Activated B cell treated with CpG ODN at 0.5 μM for 24 hours (primary cell): ENCODE data around the gene SACM1L. TPM values are rescaled to one million over a fixed set of nuclear protein-coding genes. Genes with fewer than 3 reads are reported as not detected.

Experiments used
- ATAC-seq: fragments of 200-7000 bp; cut with Tn5 transposase; one replicate; pipeline ENCODE4 v1.10.0; 2021; ENCODE audit warnings: low read depth, mild to moderate bottlenecking, moderate library complexity
- CTCF ChIA-PET: fragments of 350-600 bp; sonication (Branson Sonifier 250); formaldehyde crosslinking; loops from one replicate; lab custom pipeline; 2021; ENCODE audit warnings: antibody characterized with exemption; lab: Charles Lee
- POLR2A ChIA-PET: fragments of 350-600 bp; sonication (Branson Sonifier 250); formaldehyde crosslinking; loops from one replicate; lab custom pipeline; 2021; ENCODE audit warnings: antibody characterized with exemption; lab: Charles Lee
- DNase-seq: peaks from one replicate; pipeline ENCODE4 v3.0.0; 2022
- H3K27ac Mint-ChIP-seq: one replicate; pipeline ENCODE4 v1.8.0; 2020; ENCODE audit warnings: mixed read lengths
- H3K27me3 Mint-ChIP-seq: one replicate; pipeline ENCODE4 v1.8.0; 2021; ENCODE audit warnings: mixed read lengths
- H3K36me3 Mint-ChIP-seq: one replicate; pipeline ENCODE4 v1.8.0; 2021; ENCODE audit warnings: low read depth, mixed read lengths
- H3K4me1 Mint-ChIP-seq: one replicate; pipeline ENCODE4 v1.8.0; 2021; ENCODE audit warnings: mixed read lengths
- H3K4me3 Mint-ChIP-seq: one replicate; pipeline ENCODE4 v1.8.0; 2020; ENCODE audit warnings: mild to moderate bottlenecking, mixed read lengths
- H3K9me3 Mint-ChIP-seq: one replicate; pipeline ENCODE4 v1.8.0; 2020; ENCODE audit warnings: mixed read lengths
- intact Hi-C: fragments of 100-400 bp; cut with micrococcal nuclease; formaldehyde crosslinking; loops from one replicate; pipeline ENCODE4 v1.15.1; 2024
- total RNA-seq: library from RNA; stranded (reverse); gene quantifications from 2 replicates; pipeline ENCODE4 v1.2.3, GENCODE V29; 2022
- TF ChIP-seq, protein P1 (sequence below): fragments of 200-600 bp; IDR thresholded peaks from one replicate; pipeline ENCODE4 v1.8.0; 2022; ENCODE audit warnings: antibody characterized with exemption, mild to moderate bottlenecking

Gene SACM1L
- total RNA-seq, 1 donor from 2014 or later, result 55.5 TPM

DNA sequence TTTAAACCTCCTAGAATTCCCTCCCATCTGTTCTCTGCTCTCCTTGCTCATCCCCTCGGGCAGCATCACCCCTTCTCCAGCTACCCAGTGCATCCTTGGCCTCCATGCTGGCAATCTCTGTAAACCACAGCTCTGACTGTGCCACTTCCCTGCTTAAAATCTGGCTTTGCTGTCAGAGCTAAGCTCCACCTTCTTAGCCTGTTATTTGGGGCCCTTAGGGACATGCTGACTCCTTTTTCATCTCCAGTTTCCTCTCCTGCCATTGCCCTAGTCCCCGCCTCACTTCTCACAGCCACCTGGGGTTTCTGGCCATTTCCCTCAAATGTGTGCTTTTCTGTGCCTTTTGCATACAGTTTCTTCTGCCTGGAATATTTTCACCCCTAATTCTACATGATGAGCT lies 101.4 kb downstream of the SACM1L start:
- DNase-seq (no peak), ATAC-seq (no peak)
- ChIA-PET CTCF (no interaction called here), POLR2A (no interaction called here)
- peaks cover 8% of the 10 kb centered on the region for H3K27me3 Mint-ChIP-seq
- peaks cover 9% of the 10 kb centered on the region for H3K4me1 Mint-ChIP-seq
- peaks cover 6% of the 10 kb centered on the region for H3K9me3 Mint-ChIP-seq
- no peak overlapping the region for H3K27ac Mint-ChIP-seq
- TF ChIP-seq, protein P1, sequence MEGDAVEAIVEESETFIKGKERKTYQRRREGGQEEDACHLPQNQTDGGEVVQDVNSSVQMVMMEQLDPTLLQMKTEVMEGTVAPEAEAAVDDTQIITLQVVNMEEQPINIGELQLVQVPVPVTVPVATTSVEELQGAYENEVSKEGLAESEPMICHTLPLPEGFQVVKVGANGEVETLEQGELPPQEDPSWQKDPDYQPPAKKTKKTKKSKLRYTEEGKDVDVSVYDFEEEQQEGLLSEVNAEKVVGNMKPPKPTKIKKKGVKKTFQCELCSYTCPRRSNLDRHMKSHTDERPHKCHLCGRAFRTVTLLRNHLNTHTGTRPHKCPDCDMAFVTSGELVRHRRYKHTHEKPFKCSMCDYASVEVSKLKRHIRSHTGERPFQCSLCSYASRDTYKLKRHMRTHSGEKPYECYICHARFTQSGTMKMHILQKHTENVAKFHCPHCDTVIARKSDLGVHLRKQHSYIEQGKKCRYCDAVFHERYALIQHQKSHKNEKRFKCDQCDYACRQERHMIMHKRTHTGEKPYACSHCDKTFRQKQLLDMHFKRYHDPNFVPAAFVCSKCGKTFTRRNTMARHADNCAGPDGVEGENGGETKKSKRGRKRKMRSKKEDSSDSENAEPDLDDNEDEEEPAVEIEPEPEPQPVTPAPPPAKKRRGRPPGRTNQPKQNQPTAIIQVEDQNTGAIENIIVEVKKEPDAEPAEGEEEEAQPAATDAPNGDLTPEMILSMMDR, result no peak
- peaks cover 2% of the 10 kb centered on the region for H3K36me3 Mint-ChIP-seq
- intact Hi-C loops, result no loop called here
- no peak overlapping the region for H3K4me3 Mint-ChIP-seq

GRCh38 chr3:45792036-45792435 lies 102.8 kb downstream of the SACM1L start:
- intact Hi-C loops, result no loop called here
- Mint-ChIP-seq H3K4me1 (peaks cover 17% of the 10 kb centered on the region), H3K27ac (no peak overlapping the region), H3K27me3 (peaks cover 13% of the 10 kb centered on the region), H3K36me3 (peaks cover 2% of the 10 kb centered on the region), H3K9me3 (peaks cover 6% of the 10 kb centered on the region), H3K4me3 (no peak overlapping the region)
- ChIA-PET POLR2A (no interaction called here), CTCF (no interaction called here)
- no peak for DNase-seq
- ATAC-seq, result no peak
- TF ChIP-seq, protein P1, result no peak

DNA sequence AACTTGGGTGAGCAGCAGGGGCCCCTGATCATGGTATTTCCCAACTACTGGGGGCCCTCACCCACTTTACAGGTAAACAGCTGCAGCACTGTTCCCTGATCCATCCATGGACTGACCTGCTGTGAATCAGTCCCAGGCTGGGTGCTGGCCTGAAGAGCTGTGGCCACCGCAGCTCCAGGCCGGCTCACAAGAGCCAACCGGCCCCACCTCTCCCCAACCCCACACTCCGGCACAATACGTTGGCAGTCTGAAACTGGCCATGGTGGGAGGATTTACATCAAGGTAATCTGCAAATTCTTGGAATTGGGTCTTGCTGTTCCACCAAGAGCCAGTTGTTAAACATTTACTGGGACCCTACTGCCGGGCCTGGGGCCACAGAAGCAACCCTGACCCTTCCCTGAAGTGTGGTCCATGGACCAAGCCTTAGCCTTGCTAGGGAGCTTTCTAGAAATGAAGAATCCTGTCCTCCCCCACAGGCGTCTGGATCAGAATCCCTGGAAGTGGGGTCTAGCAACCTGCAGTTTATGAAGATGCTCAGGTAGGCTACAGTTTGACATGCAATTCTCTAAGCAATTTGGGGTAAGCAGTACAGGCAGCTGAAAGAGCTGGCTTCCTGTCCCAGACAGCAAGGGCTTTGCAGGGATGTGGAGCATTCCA lies 103.4 kb downstream of the SACM1L start:
- H3K9me3 Mint-ChIP-seq, result peaks cover 6% of the 10 kb centered on the region
- H3K27ac Mint-ChIP-seq, result no peak overlapping the region
- no peak overlapping the region for H3K4me3 Mint-ChIP-seq
- TF ChIP-seq, protein P1, result no peak
- H3K27me3 Mint-ChIP-seq, result peaks cover 16% of the 10 kb centered on the region
- H3K36me3 Mint-ChIP-seq, result peaks cover 2% of the 10 kb centered on the region
- ChIA-PET CTCF (no interaction called here), POLR2A (no interaction called here)
- H3K4me1 Mint-ChIP-seq, result peaks cover 17% of the 10 kb centered on the region
- DNase-seq (no peak), ATAC-seq (no peak)
- intact Hi-C loops, result no loop called here

DNA sequence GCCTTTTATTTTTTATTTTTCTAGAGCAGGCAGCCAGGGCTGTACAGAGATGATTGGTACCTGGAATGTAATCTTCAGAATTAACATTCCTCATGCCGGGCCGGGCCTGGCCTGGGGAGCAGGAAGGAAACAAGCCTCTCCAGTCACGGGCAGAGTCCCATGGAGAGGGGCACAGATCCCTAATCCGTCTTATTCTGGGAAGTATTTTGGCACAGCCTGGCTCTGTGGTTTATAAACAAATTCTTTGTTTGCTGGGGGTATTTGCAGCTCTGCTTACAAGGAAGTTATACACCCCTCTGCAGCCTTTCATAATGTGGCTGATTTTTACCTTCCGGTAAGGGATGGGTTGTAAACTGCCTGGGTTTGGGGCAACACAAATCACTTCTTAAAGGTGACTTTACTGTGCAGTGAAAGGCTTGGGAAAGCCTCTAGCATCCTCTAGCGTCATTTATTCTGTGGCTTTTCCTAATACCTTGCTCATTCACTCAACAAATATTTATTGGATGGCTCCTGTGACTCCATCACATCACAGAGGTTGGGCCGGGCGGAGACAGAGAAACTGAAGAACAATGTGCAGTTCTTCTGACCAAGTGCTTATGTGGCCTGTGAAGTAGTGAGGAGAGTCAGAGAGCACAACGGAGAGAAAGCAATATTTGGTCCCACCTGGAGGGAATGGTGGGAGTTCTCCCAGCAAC lies 104.4 kb downstream of the SACM1L start:
- H3K4me3 Mint-ChIP-seq, result peak overlapping the region; percentile 2
- ATAC-seq (no peak), DNase-seq (no peak)
- peaks cover 6% of the 10 kb centered on the region for H3K9me3 Mint-ChIP-seq
- H3K27ac Mint-ChIP-seq, result no peak overlapping the region
- peaks cover 17% of the 10 kb centered on the region for H3K4me1 Mint-ChIP-seq
- POLR2A ChIA-PET, result no interaction called here
- peaks cover 2% of the 10 kb centered on the region for H3K36me3 Mint-ChIP-seq
- peaks cover 20% of the 10 kb centered on the region for H3K27me3 Mint-ChIP-seq
- TF ChIP-seq, protein P1, result no peak
- intact Hi-C loops, result no loop called here
- CTCF ChIA-PET, result no interaction called here

DNA sequence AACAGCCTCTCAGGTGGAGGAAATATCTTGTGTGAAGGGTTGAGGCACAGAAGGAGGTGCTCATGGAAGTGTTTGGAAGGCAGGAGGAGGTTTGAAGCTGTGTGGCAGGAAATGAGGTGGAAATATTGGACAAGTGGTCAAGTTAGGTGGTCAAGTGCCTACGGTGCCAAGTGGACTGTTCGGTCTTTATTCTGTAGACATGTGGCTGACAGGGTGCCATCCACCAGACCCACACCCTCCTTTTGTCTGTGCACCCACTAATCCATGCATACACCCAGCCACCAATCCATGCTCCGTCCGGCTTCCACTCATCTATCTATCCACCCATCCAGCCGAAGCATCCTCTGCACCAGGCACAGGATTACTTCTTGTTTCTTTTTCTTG lies 105.0 kb downstream of the SACM1L start:
- Mint-ChIP-seq H3K27me3 (peaks cover 25% of the 10 kb centered on the region), H3K4me3 (no peak overlapping the region), H3K36me3 (no peaks in the 10 kb centered on the region), H3K9me3 (peaks cover 4% of the 10 kb centered on the region), H3K27ac (no peak overlapping the region), H3K4me1 (peaks cover 17% of the 10 kb centered on the region)
- ATAC-seq (no peak), DNase-seq (no peak)
- ChIA-PET CTCF (no interaction called here), POLR2A (no interaction called here)
- intact Hi-C loops, result no loop called here
- TF ChIP-seq, protein P1, result no peak
